HG03103 (cell line): ENCODE measurements around the gene TMEM266.
A peak's percentile ranks its signal among the peaks of the same experiment; 100 is the strongest.
"Not testable (repeated sequence)": the region's sequence is repeated elsewhere in the genome, so short reads cannot be mapped to it uniquely, and the experiment has no call there.

ENCODE experiments used
- ATAC-seq: cut with Tn5 transposase; IDR thresholded peaks from one replicate; pipeline ENCODE4 v1.9.1; 2021; ENCODE audit warnings: low read depth; ENCODE audit not compliant: unreplicated experiment

The TMEM266 gene

DNA sequence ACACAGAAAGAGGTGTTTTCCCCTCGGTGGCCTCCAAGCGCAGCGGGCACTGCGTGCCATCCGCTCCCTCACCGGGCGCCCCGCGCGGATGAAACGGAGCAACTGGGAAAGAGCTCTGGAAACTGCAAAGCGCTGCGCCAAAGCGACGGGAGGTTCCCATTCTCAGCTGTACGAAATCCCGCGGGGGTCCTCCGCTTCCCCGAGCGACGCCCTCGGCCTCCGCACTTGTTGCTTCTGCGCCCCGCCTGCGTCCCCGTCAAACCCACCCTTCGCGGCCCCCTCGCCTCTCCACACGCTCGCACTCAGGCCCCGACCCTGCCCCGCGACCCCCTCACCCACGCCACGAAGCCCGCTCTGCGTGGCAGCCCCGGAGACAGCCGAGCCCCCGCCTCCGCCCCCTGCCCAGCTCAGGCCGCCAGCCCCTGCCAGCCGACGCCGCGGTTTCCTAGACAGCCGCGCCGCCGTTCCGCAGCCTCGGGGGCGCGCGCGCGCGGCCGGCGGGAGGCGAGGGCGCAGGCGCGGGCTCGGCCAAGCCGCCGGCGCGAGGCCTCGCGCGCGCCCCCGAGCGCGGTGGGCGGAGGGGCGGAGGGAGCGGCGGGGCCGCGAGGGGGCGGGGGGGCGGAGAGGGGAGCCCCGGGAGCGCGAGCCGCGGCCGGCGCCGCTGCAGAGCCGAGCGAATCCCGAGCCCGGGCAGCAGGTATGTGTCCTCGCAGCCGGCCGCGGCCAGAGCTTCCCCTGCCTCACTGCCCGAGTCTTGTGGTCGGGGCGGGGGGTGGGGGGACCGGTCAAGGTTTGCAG, at the start of gene TMEM266:
TSS of gene TMEM266 (plus strand) at position 666 of the 798 bp plus-strand sequence. CDS start 74,279 bp downstream, outside the sequence.
- ATAC-seq: no peak

- ATAC-seq: no peak
Measured at GRCh38 chr15:76010613-76011012, 49.2 kb upstream of the TMEM266 start.

- no peak for ATAC-seq
Measured at GRCh38 chr15:76011627-76012551, 47.9 kb upstream of the TMEM266 start, which contains the start of gene NRG4. TSS of gene NRG4 (minus strand) at chr15:76012424. CDS start at chr15:76011230, 1,194 bp downstream.

DNA sequence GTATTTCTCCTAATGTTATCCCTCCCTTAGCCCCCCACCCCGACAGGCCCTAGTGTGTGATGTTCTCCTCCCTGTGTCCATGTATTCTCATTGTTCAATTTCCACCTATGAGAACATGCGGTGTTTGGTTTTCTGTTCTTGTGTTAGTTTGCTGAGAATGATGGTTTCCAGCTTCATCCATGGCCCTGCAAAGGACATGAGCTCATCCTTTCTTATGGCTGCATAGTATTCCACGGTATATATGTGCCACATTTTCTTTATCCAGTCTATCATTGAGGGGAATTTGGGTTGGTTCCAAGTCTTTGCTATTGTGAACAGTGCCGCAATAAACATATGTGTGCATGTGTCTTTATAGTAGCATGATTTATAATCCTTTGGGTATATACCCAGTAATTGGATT, 46.3 kb upstream of the TMEM266 start:
- ATAC-seq: not testable (repeated sequence)

DNA sequence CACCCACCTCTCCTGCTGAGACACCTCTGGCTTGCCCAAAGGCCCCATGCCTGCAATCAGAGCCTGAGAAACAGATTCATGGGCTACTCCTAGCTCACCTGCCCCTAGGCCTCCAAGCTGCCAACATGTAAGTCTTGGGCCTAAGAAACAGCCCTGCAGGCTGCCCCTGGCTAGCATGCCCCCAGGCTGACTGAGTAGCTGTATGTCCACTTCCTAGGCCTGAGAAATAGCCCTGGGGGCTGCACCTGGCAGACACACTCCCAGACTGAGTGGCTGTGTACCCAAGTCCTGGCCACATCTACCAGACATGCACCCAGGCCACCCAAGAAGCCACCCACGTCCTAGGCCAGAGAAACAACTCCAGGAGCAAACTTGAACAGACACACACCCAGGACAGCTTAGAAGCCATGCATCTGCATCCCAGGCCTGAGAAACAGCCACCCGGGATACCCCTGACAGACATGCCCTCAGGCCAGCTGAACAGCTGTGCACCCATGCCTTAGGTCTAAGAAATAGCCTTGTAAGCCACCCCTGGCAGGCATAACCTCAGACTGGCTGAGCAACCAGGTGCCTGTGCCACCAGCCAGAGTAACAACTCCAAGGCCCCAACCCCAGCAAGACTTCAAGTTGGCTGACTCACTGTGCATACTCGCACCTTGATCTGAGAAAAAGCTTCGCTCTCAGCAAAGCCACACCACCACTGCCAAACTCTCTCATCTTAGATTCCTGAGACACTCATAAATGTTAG, 35.6 kb upstream of the TMEM266 start:
- ATAC-seq: no peak

GRCh38 chr15:76032046-76032445, 27.7 kb upstream of the TMEM266 start:
- ATAC-seq: no peak

- no peak for ATAC-seq
Measured at GRCh38 chr15:76033438-76033837, 26.3 kb upstream of the TMEM266 start.

GRCh38 chr15:76034111-76034510, 25.7 kb upstream of the TMEM266 start:
- ATAC-seq: no peak

DNA sequence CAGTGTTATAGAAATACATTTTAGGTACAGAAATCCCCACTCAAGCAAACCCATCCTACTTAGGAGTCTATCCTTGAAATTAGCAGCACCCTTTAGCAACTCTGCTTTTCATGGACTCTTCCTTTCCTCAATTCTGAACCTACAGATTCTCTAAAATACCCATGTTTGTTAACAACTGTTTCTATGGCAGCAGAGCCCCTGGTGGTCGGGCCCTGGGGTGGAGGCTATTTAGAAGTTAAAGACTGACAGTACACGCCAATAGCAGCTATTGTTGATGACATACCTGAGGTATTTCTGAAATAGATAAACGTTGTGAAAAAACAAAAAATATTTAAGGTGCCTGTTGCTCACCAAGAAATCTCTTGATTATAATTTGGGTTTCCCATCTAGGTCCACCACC, 24.2 kb upstream of the TMEM266 start:
- no peak for ATAC-seq

DNA sequence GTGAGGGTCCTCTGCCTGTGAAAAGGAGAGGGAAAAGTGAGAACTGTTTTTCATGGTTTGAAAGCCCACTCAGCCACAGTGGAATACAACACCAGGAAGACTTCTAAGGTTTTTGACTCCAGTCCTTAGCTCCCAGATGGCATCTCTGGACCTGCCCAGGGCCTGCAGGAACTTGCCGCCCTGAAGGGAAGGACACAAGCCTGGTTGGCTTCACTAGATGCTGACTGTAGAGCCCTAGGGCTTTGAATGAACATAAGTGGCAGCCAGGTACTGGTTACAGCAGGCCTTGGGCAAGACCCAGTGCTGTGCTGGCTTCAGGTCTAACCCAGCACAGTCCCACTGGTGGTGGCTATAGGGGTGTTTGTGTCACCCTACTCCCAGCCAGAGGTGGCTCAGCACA, 21.3 kb upstream of the TMEM266 start:
- ATAC-seq: no peak

DNA sequence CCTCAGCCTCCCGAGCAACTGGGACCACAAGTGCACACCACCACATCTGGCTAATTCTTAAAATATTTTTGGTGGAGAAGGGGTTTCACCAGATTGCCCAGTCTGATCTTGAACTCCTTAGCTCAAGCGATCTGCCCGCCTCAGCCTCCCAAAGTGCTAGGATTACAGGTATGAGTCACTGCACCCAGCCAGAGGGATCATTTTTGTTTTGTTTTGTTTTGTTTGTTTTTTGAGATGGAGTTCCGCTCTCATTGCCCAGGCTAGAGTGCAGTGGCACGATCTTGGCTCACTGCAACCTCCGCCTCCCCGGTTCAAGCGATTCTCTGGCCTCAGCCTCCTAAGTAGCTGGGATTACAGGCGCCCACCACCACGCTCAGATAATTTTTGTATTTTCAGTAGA, 5.6 kb upstream of the TMEM266 start:
- ATAC-seq: not testable (repeated sequence)

DNA sequence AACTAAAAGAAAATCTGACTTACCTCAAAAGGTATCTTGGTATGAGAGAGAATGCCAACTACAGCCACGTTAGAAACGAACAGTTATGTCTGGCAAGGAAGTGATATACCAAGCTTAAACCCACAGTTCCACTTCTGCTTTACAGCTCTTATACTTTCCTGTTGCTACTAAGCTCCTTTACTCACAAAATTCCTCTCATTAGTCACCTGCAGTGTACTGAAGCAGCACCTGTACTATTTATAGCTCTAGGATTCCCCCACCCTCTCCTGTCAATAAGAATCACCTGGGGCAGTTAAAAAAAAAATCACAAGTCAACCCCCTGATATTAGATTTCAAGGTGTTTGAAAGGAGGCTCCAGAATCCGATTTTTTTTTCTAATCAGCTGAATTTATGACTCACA, 2.9 kb upstream of the TMEM266 start:
- ATAC-seq: peak; percentile 64

DNA sequence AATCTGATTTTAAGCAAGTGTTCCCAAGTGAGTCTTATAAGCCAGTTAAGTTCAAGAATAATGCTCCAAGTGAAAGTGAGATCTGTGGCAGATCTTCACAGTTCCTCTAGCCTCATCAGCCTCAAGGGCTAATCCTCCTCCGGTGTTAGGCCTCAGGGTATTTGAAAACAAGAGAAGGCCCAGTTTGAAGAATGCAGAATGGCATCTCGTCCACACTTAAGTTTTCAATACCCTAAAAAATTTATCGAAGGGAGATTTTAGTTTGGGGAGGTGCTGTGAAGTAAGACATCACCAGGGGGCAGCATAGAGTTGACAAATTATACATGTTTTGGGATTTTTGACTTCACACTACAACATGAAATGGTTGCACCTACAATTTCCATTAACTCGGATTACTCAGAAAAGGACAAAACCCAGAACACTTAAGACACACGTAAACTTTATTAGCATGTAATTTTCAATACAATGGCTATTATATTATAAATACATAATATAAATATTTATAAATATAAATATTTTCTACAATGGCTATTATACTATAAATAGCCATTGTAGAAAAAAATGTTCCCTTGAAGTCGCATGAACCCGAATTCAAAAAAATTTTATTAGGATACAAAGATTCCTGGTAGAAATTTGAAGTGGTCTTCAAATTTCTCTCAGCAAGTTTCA, 2.3 kb upstream of the TMEM266 start:
- peak; percentile 21 for ATAC-seq

- no peak for ATAC-seq
Measured at GRCh38 chr15:76058714-76059319, 968 bp upstream of the TMEM266 start.

DNA sequence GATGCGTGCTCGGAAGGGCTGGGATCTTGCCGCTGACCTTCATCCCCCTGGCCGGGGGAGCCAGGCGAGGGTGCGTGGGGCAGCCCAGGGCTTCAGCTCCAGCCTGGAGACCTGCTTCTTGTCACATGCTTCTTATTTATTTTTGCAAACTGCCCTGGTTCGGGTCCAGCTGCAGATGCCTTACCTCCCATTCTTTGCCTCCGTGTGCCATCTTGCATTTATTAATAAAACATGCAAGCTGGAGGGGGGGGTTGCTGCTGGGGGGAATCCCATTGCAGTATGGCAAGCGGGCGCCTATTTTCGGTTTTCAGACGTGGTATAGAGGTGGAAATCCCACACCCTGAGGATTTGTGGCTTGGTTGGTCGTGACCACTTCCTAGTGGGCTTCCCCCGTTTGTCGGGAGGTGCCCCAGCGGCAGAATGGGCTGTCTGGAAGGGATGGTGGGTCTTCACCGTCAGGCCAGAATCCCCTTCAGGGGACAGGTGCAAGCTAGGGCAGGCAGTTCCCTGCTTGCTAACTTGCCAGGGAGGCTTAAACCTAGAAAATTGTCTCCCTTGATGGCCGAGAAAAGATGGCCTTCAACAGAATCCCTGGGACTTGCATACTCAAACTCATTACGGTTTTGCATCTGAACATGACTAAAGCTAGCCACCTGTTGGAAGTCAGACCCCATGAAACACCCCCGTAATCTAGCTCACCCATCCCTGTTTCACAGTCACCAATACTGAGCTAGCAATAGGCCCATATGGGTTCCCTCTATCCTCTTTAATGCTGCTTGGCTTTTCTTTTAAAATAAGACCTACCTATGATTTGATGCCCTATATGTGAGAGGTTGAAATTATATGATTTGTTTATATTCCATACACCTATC, 569 bp downstream of the TMEM266 start:
- no peak for ATAC-seq

GRCh38 chr15:76061700-76062099, 1.9 kb downstream of the TMEM266 start:
- no peak for ATAC-seq

- no peak for ATAC-seq
Measured at GRCh38 chr15:76062286-76062685, 2.5 kb downstream of the TMEM266 start.

- no peak for ATAC-seq
Measured at GRCh38 chr15:76064375-76064774, 4.6 kb downstream of the TMEM266 start.

GRCh38 chr15:76065245-76065644, 5.5 kb downstream of the TMEM266 start:
- ATAC-seq: no peak
